H1 (cell line): ENCODE measurements around the gene ZNF433. TPM values are rescaled to one million over a fixed set of nuclear protein-coding genes. Genes with fewer than 3 reads are reported as not detected.

Source experiments
- CTCF ChIA-PET: fragments of 300-600 bp; sonication (Branson Sonifier 250); formaldehyde crosslinking; loops from one replicate; lab custom pipeline; 2021; ENCODE audit not compliant: partially characterized antibody; lab: Charles Lee
- POLR2A ChIA-PET: fragments of 300-600 bp; sonication (Branson Sonifier 250); formaldehyde crosslinking; loops from one replicate; lab custom pipeline; 2021; ENCODE audit warnings: inconsistent platforms; ENCODE audit not compliant: partially characterized antibody; lab: Charles Lee
- DNase-seq, 2 experiments: peaks; one replicate each; pipeline versions ENCODE4 v3.0.0 to v3.0.0-alpha.2; 2010 to 2022; ENCODE audit warnings: low spot score in 2 of 2, low read depth in 1 of 2, mixed read lengths in 1 of 2
- FAIRE-seq: peaks from 2 replicates; lab custom pipeline; 2011; peaks lifted over from hg19 to GRCh38; lab: Jason Lieb, UNC
- H2AFZ ChIP-seq: 2 replicates; pipeline ENCODE4 v1.8.1; 2012; ENCODE audit warnings: low read length, inconsistent platforms
- H2AK5ac ChIP-seq: 2 replicates; pipeline ENCODE4 v1.6.1; 2013; ENCODE audit warnings: low read depth, low read length
- H2BK120ac ChIP-seq: replicated peaks from 2 replicates; pipeline ENCODE3; 2013; ENCODE audit warnings: low read depth, low read length, inconsistent platforms
- H2BK12ac ChIP-seq: 2 replicates; pipeline ENCODE4 v1.6.1; 2013; ENCODE audit warnings: low read depth, low read length
- H2BK15ac ChIP-seq: 2 replicates; pipeline ENCODE4 v1.6.1; 2013; ENCODE audit warnings: low read length
- H2BK20ac ChIP-seq: 2 replicates; pipeline ENCODE4 v1.6.1; 2013; ENCODE audit warnings: low read length
- H2BK5ac ChIP-seq: 2 replicates; pipeline ENCODE4 v1.6.1; 2013; ENCODE audit warnings: low read depth, low read length
- H3K14ac ChIP-seq: 2 replicates; pipeline ENCODE4 v1.6.1; 2013; ENCODE audit warnings: inconsistent platforms; ENCODE audit not compliant: insufficient read length
- H3K18ac ChIP-seq: 2 replicates; pipeline ENCODE4 v1.6.1; 2013; ENCODE audit warnings: low read length; ENCODE audit errors: extremely low read depth
- H3K23ac ChIP-seq: 2 replicates; pipeline ENCODE4 v1.6.1; 2013; ENCODE audit warnings: inconsistent platforms; ENCODE audit not compliant: insufficient read length
- H3K23me2 ChIP-seq: 2 replicates; pipeline ENCODE4 v1.6.1; 2013; ENCODE audit warnings: low read depth, low read length
- H3K27ac ChIP-seq: 2 replicates; pipeline ENCODE4 v1.6.1; 2011; ENCODE audit warnings: low read depth, low read length, inconsistent platforms
- H3K27me3 ChIP-seq, 4 experiments: replicated peaks in 1 of 4; 1 replicate in 1 of 4; 2 replicates in 3 of 4; pipeline versions ENCODE4 v1.6.1 to v1.8.1; 2011 to 2013; ENCODE audit warnings: low read length in 3 of 4, mild to moderate bottlenecking in 3 of 4, inconsistent platforms in 2 of 4, mixed read lengths in 2 of 4, moderate library complexity in 1 of 4; ENCODE audit not compliant: control insufficient read depth in 3 of 4, insufficient read depth in 3 of 4; ENCODE audit errors: extremely low read depth in 1 of 4
- H3K36me3 ChIP-seq, 4 experiments: 2 replicates each; pipeline versions ENCODE4 v1.6.1 to v1.8.1; 2011 to 2013; ENCODE audit warnings: mild to moderate bottlenecking in 4 of 4, low read length in 3 of 4, moderate library complexity in 2 of 4, control low read depth in 1 of 4, inconsistent platforms in 1 of 4; ENCODE audit not compliant: insufficient read depth in 4 of 4, control insufficient read depth in 2 of 4
- H3K4ac ChIP-seq: replicated peaks from 2 replicates; pipeline ENCODE3; 2013; ENCODE audit warnings: low read length, low read depth, mixed read lengths, inconsistent platforms; ENCODE audit not compliant: insufficient read length
- H3K4me1 ChIP-seq, 4 experiments: replicated peaks in 1 of 4; 1 replicate in 1 of 4; 2 replicates in 3 of 4; pipeline versions ENCODE4 v1.6.1 to v1.8.1; 2011 to 2013; ENCODE audit warnings: low read length in 3 of 4, inconsistent platforms in 2 of 4, mixed read lengths in 1 of 4; ENCODE audit not compliant: insufficient read depth in 4 of 4, control insufficient read depth in 3 of 4
- H3K4me2 ChIP-seq, 2 experiments: 2 replicates each; pipeline versions ENCODE4 v1.6.1 to v1.8.1; 2011 to 2013; ENCODE audit warnings: low read depth in 2 of 2, low read length in 2 of 2, control low read depth in 1 of 2, inconsistent platforms in 1 of 2, mild to moderate bottlenecking in 1 of 2; ENCODE audit not compliant: insufficient read depth in 1 of 2
- H3K4me3 ChIP-seq, 4 experiments: fragments of 200-600, 300-600 bp in 1 of 4; sonication (generic), shearing (Covaris generic), sonication (Bioruptor Twin) in 1 of 4; 2 replicates each; pipeline versions ENCODE4 v1.5.1 to v1.8.1; 2011 to 2016; ENCODE audit warnings: low read length in 4 of 4, low read depth in 3 of 4, control low read depth in 2 of 4, inconsistent platforms in 2 of 4, mild to moderate bottlenecking in 2 of 4, mixed read lengths in 1 of 4, moderate library complexity in 1 of 4; ENCODE audit not compliant: insufficient read depth in 2 of 4; ENCODE audit errors: extremely low read depth in 1 of 4
- H3K56ac ChIP-seq: replicated peaks from 2 replicates; pipeline ENCODE3; 2013; ENCODE audit warnings: low read depth, mild to moderate bottlenecking, mixed read lengths, low read length, inconsistent platforms; ENCODE audit not compliant: insufficient read length
- H3K79me1 ChIP-seq: 2 replicates; pipeline ENCODE4 v1.6.1; 2013; ENCODE audit warnings: low read depth, low read length, control low read depth
- H3K79me2 ChIP-seq, 2 experiments: 2 replicates each; pipeline versions ENCODE4 v1.6.1 to v1.8.1; 2012 to 2013; ENCODE audit warnings: low read length in 2 of 2, mild to moderate bottlenecking in 2 of 2, inconsistent platforms in 1 of 2; ENCODE audit not compliant: insufficient read depth in 2 of 2, control insufficient read depth in 1 of 2
- H3K9ac ChIP-seq, 4 experiments: replicated peaks in 1 of 4; 1 replicate in 1 of 4; 2 replicates in 3 of 4; pipeline versions ENCODE4 v1.6.1 to v1.8.1; 2011 to 2013; ENCODE audit warnings: low read depth in 3 of 4, low read length in 3 of 4, control low read depth in 2 of 4, mild to moderate bottlenecking in 2 of 4, moderate library complexity in 2 of 4, inconsistent platforms in 1 of 4; ENCODE audit errors: extremely low read depth in 1 of 4
- H3K9me3 ChIP-seq, 2 experiments: 2 replicates each; pipeline versions ENCODE4 v1.6.1 to v1.8.1; 2012 to 2013; ENCODE audit warnings: mild to moderate bottlenecking in 2 of 2, moderate library complexity in 2 of 2, control low read depth in 1 of 2, inconsistent platforms in 1 of 2, low read depth in 1 of 2, low read length in 1 of 2, mixed read lengths in 1 of 2; ENCODE audit not compliant: insufficient read depth in 2 of 2
- H4K20me1 ChIP-seq, 2 experiments: replicated peaks in 1 of 2; 2 replicates each; pipeline versions ENCODE3 to v1.8.1; 2011 to 2013; ENCODE audit warnings: inconsistent platforms in 2 of 2, low read length in 2 of 2, mild to moderate bottlenecking in 1 of 2; ENCODE audit not compliant: insufficient read depth in 2 of 2, control insufficient read depth in 1 of 2
- H4K5ac ChIP-seq: 2 replicates; pipeline ENCODE4 v1.6.1; 2013; ENCODE audit warnings: low read length, low read depth, mixed read lengths, inconsistent platforms; ENCODE audit not compliant: insufficient read length
- H4K8ac ChIP-seq: 2 replicates; pipeline ENCODE4 v1.8.0; 2013; ENCODE audit warnings: mild to moderate bottlenecking, moderate library complexity, low read length, inconsistent platforms; ENCODE audit not compliant: insufficient read depth; ENCODE audit errors: extremely low read depth
- H4K91ac ChIP-seq: replicated peaks from 2 replicates; pipeline ENCODE3; 2013; ENCODE audit warnings: low read length, mixed read lengths, inconsistent platforms; ENCODE audit not compliant: insufficient read length
- ASH2L ChIP-seq: fragments of 200-600, 300-600 bp; sonication (generic); IDR thresholded peaks from one replicate; pipeline ENCODE4 v1.7.1; 2017; ENCODE audit warnings: low read length
- GTF2F1 ChIP-seq: IDR thresholded peaks from 2 replicates; pipeline ENCODE4 v1.6.1; 2012; ENCODE audit warnings: low read depth, low read length, improper control_type of control experiment, borderline replicate concordance
- JUN ChIP-seq: IDR thresholded peaks from 2 replicates; pipeline ENCODE4 v1.6.1; 2011; ENCODE audit warnings: low read depth, mild to moderate bottlenecking, improper control_type of control experiment, low read length
- RXRA ChIP-seq: IDR thresholded peaks from 2 replicates; pipeline ENCODE4 v1.6.1; 2011; ENCODE audit warnings: low read depth, mild to moderate bottlenecking, low read length, moderate library complexity; ENCODE audit not compliant: insufficient read depth
- SP2 ChIP-seq: IDR thresholded peaks from 2 replicates; pipeline ENCODE4 v1.6.1; 2012; ENCODE audit warnings: mild to moderate bottlenecking, low read length, inconsistent platforms
- SP4 ChIP-seq: IDR thresholded peaks from 2 replicates; pipeline ENCODE4 v1.6.1; 2012; ENCODE audit warnings: low read length, inconsistent platforms
- SUZ12 ChIP-seq: fragments of 200-600 bp; sonication (generic); IDR thresholded peaks from 2 replicates; pipeline ENCODE4 v1.6.1; 2012; ENCODE audit warnings: mild to moderate bottlenecking, inconsistent platforms, low read length, moderate library complexity, mixed read lengths
- WGBS, 2 experiments: shearing (Covaris generic) in 1 of 2; methylation state at CpG; one replicate each; pipeline versions ENCODE4 v1.1.6 to v1.1.7; 2013 to 2015; ENCODE audit warnings: low lambda C conversion rate in 2 of 2, mixed read lengths in 2 of 2, inconsistent platforms in 1 of 2, low coverage in 1 of 2, missing lambda C conversion rate in 1 of 2; ENCODE audit not compliant: insufficient replicate concordance in 2 of 2, insufficient coverage in 1 of 2, insufficient read length in 1 of 2; ENCODE audit errors: extremely low coverage in 1 of 2, missing lambda C conversion rate in 1 of 2; 5-methylcytosine and 5-hydroxymethylcytosine counted together
- polyA plus RNA-seq, 7 experiments: library from polyadenylated mRNA; depleted of rRNA in 3 of 7; stranded (reverse) in 5 of 7; unstranded in 2 of 7; fragments of >200 nt in 5 of 7; fragments of 200-250 nt in 2 of 7; gene quantifications; 1 replicate in 5 of 7; 2 replicates in 1 of 7; 4 replicates in 1 of 7; pipeline versions ENCODE4 v1.2.1 to v1.2.3, GENCODE V29; 2011 to 2013; ENCODE audit warnings: missing spikeins in 2 of 7, mixed read lengths in 2 of 7
- total RNA-seq: library from RNA; stranded (reverse); fragmentation: NEBNext Ultra II Directional; extraction: Animal tissue kit (Norgen Biotek cat#: 25700); gene quantifications from 2 replicates; pipeline ENCODE4 v1.2.1, GENCODE V29; 2021
- TF ChIP-seq, protein P1 (sequence below): IDR thresholded peaks from 2 replicates; pipeline ENCODE4 v1.6.1; 2012; ENCODE audit warnings: low read length, inconsistent platforms

Gene ZNF433
- total and polyA plus RNA-seq, 2 of the 8 experiments (the other 6 are each of a cell fraction or from before 2014, with no cell fraction given): 0.68 to 1.8 TPM

DNA sequence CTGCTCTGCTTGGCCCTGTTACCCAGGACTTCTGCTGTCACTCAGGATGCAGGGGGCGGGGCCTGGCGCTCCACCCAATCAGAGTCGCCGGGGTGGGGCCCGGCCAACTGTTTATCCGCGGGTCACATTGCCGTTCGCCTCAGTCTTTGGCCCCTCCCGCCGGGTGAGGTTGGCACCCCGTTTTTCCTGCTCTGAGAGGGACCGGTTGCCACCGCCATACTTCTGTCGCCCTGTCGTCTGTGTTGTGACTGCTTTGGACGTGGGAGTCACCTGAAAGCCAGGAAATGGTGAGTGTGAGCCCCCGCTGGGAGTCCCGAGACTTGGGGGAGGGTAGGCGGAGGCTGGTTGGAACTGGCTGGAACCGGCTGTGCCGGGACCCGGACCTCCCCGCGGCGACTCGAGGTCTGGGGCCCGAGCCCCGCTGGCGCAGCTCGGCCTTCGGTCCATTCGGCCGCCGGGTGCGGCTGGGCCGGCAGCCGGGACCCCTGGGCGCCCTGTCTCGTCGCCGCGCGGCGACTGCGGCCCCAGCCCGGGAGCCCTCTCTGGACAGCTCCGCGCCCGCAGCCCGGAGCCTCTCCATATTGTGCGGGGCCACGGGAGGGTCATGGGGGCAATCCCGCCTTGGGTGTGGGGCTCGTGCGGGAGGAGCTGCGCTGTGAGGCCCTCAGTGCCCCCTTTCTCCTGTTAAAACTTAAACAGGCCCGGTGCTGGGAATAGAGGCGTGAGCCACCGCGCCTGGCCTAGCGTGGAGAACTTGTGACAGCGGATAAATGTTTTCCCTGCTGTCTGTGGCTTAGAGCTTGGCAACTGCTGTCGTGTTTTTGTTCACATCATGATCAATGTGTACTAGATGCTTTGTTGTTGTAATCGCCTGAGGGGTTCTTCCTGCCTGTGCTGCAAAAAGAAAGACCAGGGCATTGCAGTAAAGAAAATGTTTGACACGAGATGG lies 29.4 kb upstream of the ZNF433 start, which contains the start of gene ZNF844:
ZNF844 (plus strand) TSS at position 142 of the 949 bp plus-strand sequence; CDS start at position 285, 143 bp downstream.
- FAIRE-seq (no peak), DNase-seq (peak; percentile 75 to 99)
- Histone ChIP-seq H2BK5ac (peak within 1 kb of the TSS; percentile 100), H3K79me1 (peaks cover 2% of the 10 kb centered on the region), H3K79me2 (peaks cover 0 to 18% of the 10 kb centered on the region in 2 experiments; a peak in 2 of 4 replicates), H4K8ac (peak within 1 kb of the TSS; percentile 100; the same call in 1 of the 2 replicates), H3K9ac (peak within 1 kb of the TSS; percentile 96 to 98 (median 98)), H3K27me3 (no peaks in the 10 kb centered on the region), H2BK15ac (no peak within 1 kb of the TSS), H3K18ac (peak within 1 kb of the TSS; percentile 81), H3K9me3 (no peaks in the 10 kb centered on the region; a peak in 1 of 4 replicates), H3K4me1 (peaks cover 2 to 8% (median 4%) of the 10 kb centered on the region in 4 experiments; a peak in 6 of 7 replicates), H4K5ac (peak within 1 kb of the TSS; percentile 72), H3K14ac (no peak within 1 kb of the TSS), H2BK120ac (no peak within 1 kb of the TSS), H3K36me3 (no peaks in the 10 kb centered on the region), H3K27ac (peak within 1 kb of the TSS; percentile 94), H2BK20ac (no peak within 1 kb of the TSS), H2AK5ac (peak within 1 kb of the TSS; percentile 95; the same call in 1 of the 2 replicates), H3K4me3 (peak within 1 kb of the TSS; percentile 62 to 82 (median 73)), H4K91ac (peak within 1 kb of the TSS; percentile 72), H2AFZ (peak within 1 kb of the TSS; percentile 82), H3K4ac (no peak within 1 kb of the TSS), H3K23ac (no peak within 1 kb of the TSS), H4K20me1 (no peaks in the 10 kb centered on the region), H3K4me2 (peak within 1 kb of the TSS; percentile 72 to 85), H2BK12ac (peak within 1 kb of the TSS; percentile 99; the same call in 1 of the 2 replicates), H3K56ac (peak within 1 kb of the TSS; percentile 80), H3K23me2 (peaks cover 4% of the 10 kb centered on the region; the same call in 1 of the 2 replicates)
- POLR2A ChIA-PET: interaction anchor here (0.7 to 3.8 kb wide), 13 partner anchors 10 to 183 kb away, joined by 3 to 72 read pairs (median 7); partner anchors contain the start of genes ZNF20, ZNF625, ZNF763 and ZNF878
- CTCF ChIA-PET: interaction anchor here (0.9 to 1.2 kb wide), 3 partner anchors 9 to 26 kb away, joined by 3 read pairs; no protein-coding TSS in a partner anchor
- 4% methylated on average over 39 of the region's 66 CpGs; no CpG with 5 or more reads in 1 of the 2 experiments for WGBS, 2 experiments
- TF ChIP-seq SUZ12: no peak
- peak; percentile 67; the same call in 1 of the 2 replicates for TF ChIP-seq GTF2F1
- 0 out of 2 replicates have a peak, but pooled peaks have one; percentile 66 for TF ChIP-seq JUN
- no peak for TF ChIP-seq SP2
- TF ChIP-seq RXRA: no peak
- no peak for TF ChIP-seq SP4
- TF ChIP-seq, protein P1, sequence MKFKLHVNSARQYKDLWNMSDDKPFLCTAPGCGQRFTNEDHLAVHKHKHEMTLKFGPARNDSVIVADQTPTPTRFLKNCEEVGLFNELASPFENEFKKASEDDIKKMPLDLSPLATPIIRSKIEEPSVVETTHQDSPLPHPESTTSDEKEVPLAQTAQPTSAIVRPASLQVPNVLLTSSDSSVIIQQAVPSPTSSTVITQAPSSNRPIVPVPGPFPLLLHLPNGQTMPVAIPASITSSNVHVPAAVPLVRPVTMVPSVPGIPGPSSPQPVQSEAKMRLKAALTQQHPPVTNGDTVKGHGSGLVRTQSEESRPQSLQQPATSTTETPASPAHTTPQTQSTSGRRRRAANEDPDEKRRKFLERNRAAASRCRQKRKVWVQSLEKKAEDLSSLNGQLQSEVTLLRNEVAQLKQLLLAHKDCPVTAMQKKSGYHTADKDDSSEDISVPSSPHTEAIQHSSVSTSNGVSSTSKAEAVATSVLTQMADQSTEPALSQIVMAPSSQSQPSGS: no peak
- TF ChIP-seq ASH2L: peak; percentile 68
